A549 (cell line): ENCODE measurements around the gene ZNF652.

ENCODE experiments used
- JUNB ChIP-seq: fragments of >200 bp; sonication (Bioruptor Twin); formaldehyde crosslinking; IDR thresholded peaks from 2 replicates; pipeline ENCODE4 v1.6.1; 2016
- KDM1A ChIP-seq: fragments of 200-600 bp; sonication (generic); IDR thresholded peaks from 2 replicates; pipeline ENCODE4 v1.6.1; 2016; ENCODE audit warnings: low read depth, mild to moderate bottlenecking
- KDM5A ChIP-seq: fragments of 200-600 bp; sonication (generic); IDR thresholded peaks from 2 replicates; pipeline ENCODE4 v1.6.1; 2016; ENCODE audit warnings: antibody characterized with exemption, mild to moderate bottlenecking
- MAZ ChIP-seq: fragments of 150-350 bp; IDR thresholded peaks from 2 replicates; pipeline ENCODE4 v1.6.1; 2014; ENCODE audit warnings: antibody characterized with exemption, low read depth, low read length, borderline replicate concordance
- RNF2 ChIP-seq: fragments of 200-600 bp; sonication (generic); IDR thresholded peaks from 2 replicates; pipeline ENCODE4 v1.6.1; 2016; ENCODE audit warnings: low read depth, mild to moderate bottlenecking, antibody characterized with exemption, moderate library complexity, borderline replicate concordance
- TF ChIP-seq, protein P1 (sequence below): fragments of >200 bp; sonication (Bioruptor Twin); formaldehyde crosslinking; IDR thresholded peaks from 3 replicates; pipeline ENCODE4 v1.5.1; 2016
- TF ChIP-seq, protein P2 (sequence below): fragments of 200-600 bp; sonication (generic); IDR thresholded peaks from 2 replicates; pipeline ENCODE4 v1.6.1; 2016; ENCODE audit warnings: antibody characterized with exemption, mild to moderate bottlenecking, moderate library complexity

DNA sequence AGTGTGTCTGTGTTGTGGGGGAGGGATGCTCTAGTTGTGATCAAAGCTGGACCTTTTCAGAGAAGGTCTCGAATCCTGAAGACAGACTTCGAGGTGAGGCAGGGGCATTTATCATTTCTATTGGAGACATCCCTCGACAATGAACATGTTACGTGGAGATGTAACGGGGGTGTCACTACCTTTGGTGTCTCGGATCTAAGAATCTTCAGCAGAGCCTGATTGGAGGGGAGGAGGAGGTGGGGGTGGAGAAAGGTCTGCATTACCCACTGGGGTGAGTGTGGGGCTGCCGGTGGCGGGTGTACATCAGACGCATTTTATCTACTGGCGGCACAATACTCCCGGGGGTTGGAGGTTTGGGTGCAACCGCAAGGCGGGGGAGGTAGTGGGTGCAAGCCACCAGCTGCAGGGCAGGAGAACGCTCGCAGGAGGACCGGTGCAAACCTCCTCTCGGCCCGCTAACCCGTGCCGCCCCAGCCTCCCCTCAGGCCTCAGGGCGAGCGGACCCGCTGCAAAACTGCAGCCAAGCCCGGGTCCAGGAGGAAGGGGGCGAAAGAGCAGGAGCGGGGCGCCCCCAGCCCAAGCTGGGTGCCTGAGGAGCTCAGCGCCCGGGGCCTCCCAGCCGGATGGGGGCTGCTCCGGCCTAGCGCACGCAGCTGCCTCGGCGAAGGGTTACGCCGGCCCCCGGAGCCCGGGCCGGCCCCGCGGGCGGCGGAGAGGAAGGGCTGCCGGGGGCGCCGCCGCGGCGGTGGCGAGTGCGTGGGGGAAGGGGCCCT lies 735 bp downstream of the ZNF652 start:
- TF ChIP-seq JUNB: no peak
- TF ChIP-seq RNF2: no peak
- no peak for TF ChIP-seq MAZ
- TF ChIP-seq, protein P1, sequence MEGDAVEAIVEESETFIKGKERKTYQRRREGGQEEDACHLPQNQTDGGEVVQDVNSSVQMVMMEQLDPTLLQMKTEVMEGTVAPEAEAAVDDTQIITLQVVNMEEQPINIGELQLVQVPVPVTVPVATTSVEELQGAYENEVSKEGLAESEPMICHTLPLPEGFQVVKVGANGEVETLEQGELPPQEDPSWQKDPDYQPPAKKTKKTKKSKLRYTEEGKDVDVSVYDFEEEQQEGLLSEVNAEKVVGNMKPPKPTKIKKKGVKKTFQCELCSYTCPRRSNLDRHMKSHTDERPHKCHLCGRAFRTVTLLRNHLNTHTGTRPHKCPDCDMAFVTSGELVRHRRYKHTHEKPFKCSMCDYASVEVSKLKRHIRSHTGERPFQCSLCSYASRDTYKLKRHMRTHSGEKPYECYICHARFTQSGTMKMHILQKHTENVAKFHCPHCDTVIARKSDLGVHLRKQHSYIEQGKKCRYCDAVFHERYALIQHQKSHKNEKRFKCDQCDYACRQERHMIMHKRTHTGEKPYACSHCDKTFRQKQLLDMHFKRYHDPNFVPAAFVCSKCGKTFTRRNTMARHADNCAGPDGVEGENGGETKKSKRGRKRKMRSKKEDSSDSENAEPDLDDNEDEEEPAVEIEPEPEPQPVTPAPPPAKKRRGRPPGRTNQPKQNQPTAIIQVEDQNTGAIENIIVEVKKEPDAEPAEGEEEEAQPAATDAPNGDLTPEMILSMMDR: no peak
- TF ChIP-seq KDM1A: no peak
- TF ChIP-seq KDM5A: no peak
- TF ChIP-seq, protein P2, sequence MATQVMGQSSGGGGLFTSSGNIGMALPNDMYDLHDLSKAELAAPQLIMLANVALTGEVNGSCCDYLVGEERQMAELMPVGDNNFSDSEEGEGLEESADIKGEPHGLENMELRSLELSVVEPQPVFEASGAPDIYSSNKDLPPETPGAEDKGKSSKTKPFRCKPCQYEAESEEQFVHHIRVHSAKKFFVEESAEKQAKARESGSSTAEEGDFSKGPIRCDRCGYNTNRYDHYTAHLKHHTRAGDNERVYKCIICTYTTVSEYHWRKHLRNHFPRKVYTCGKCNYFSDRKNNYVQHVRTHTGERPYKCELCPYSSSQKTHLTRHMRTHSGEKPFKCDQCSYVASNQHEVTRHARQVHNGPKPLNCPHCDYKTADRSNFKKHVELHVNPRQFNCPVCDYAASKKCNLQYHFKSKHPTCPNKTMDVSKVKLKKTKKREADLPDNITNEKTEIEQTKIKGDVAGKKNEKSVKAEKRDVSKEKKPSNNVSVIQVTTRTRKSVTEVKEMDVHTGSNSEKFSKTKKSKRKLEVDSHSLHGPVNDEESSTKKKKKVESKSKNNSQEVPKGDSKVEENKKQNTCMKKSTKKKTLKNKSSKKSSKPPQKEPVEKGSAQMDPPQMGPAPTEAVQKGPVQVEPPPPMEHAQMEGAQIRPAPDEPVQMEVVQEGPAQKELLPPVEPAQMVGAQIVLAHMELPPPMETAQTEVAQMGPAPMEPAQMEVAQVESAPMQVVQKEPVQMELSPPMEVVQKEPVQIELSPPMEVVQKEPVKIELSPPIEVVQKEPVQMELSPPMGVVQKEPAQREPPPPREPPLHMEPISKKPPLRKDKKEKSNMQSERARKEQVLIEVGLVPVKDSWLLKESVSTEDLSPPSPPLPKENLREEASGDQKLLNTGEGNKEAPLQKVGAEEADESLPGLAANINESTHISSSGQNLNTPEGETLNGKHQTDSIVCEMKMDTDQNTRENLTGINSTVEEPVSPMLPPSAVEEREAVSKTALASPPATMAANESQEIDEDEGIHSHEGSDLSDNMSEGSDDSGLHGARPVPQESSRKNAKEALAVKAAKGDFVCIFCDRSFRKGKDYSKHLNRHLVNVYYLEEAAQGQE: no peak
